OCI-LY7 (cell line): Measurements from ENCODE around the gene MLLT3. TPM values are rescaled to one million over a fixed set of nuclear protein-coding genes. Genes with fewer than 3 reads are reported as not detected.

Experiments
- BruUV-seq: library from RNA; stranded (reverse); fragments of 400-500 nt; replicated peaks from 2 replicates; lab custom pipeline; 2021; lab: Mats Ljungman, UMichigan
- CTCF ChIA-PET: fragments of 300-600 bp; sonication (Branson Sonifier 250); formaldehyde crosslinking; loops from one replicate; lab custom pipeline; 2022; ENCODE audit warnings: antibody characterized with exemption; ENCODE audit not compliant: unreplicated experiment; lab: Charles Lee
- POLR2A ChIA-PET: fragments of 300-600 bp; sonication (Branson Sonifier 250); formaldehyde crosslinking; loops from one replicate; lab custom pipeline; 2022; ENCODE audit warnings: antibody characterized with exemption; lab: Charles Lee
- DNase-seq: peaks from one replicate; pipeline ENCODE4 v3.0.0-alpha.2; 2015; ENCODE audit warnings: low spot score
- H2AFZ ChIP-seq: fragments of 200-600 bp; sonication (generic), shearing (Covaris generic); 2 replicates; pipeline ENCODE4 v1.6.1; 2014; ENCODE audit warnings: mild to moderate bottlenecking, antibody characterized with exemption, low read length, moderate library complexity
- H3K27ac ChIP-seq: fragments of 200-600 bp; sonication (generic); 2 replicates; pipeline ENCODE4 v1.5.1; 2014; ENCODE audit warnings: mixed run types, low read depth, mild to moderate bottlenecking, moderate library complexity, low read length, inconsistent platforms; ENCODE audit not compliant: poor library complexity, severe bottlenecking
- H3K36me3 ChIP-seq: fragments of 200-600 bp; sonication (generic); 2 replicates; pipeline ENCODE4 v1.6.1; 2014; ENCODE audit warnings: mild to moderate bottlenecking, antibody characterized with exemption, low read length, moderate library complexity, mixed read lengths; ENCODE audit not compliant: insufficient read depth
- H3K4me1 ChIP-seq: fragments of 200-600 bp; sonication (generic); 2 replicates; pipeline ENCODE4 v1.5.1; 2014; ENCODE audit warnings: mild to moderate bottlenecking, low read length; ENCODE audit not compliant: insufficient read depth, poor library complexity, severe bottlenecking
- H3K4me2 ChIP-seq: fragments of 200-600 bp; sonication (generic); 2 replicates; pipeline ENCODE4 v1.6.1; 2014; ENCODE audit warnings: mild to moderate bottlenecking, low read length
- H3K4me3 ChIP-seq: fragments of 200-600 bp; sonication (generic); 2 replicates; pipeline ENCODE4 v1.5.1; 2014; ENCODE audit warnings: mild to moderate bottlenecking, low read depth, low read length; ENCODE audit not compliant: poor library complexity, severe bottlenecking
- H3K79me2 ChIP-seq: fragments of 200-600 bp; sonication (generic); 2 replicates; pipeline ENCODE4 v1.6.1; 2016; ENCODE audit warnings: low read depth, mild to moderate bottlenecking, low read length, moderate library complexity, mixed read lengths; ENCODE audit not compliant: insufficient read depth
- H3K9me2 ChIP-seq: fragments of 200-600 bp; sonication (generic); 2 replicates; pipeline ENCODE4 v1.6.1; 2016; ENCODE audit warnings: mild to moderate bottlenecking, low read length, mixed read lengths; ENCODE audit not compliant: insufficient read depth
- H3K9me3 ChIP-seq: fragments of 200-600 bp; sonication (generic); 2 replicates; pipeline ENCODE4 v1.6.1; 2014; ENCODE audit warnings: mild to moderate bottlenecking, mixed run types, low read length, mixed read lengths
- H4K20me1 ChIP-seq: fragments of 200-600 bp; sonication (generic); 2 replicates; pipeline ENCODE4 v1.6.1; 2014; ENCODE audit warnings: mild to moderate bottlenecking, antibody characterized with exemption, low read length, moderate library complexity, mixed read lengths; ENCODE audit not compliant: insufficient read depth
- EZH2phosphoT487 ChIP-seq: fragments of 200-600 bp; sonication (generic); IDR thresholded peaks from 2 replicates; pipeline ENCODE4 v1.6.1; 2018; ENCODE audit warnings: low read depth, borderline replicate concordance, mild to moderate bottlenecking, mixed run types, antibody characterized with exemption, low read length, moderate library complexity, mixed read lengths
- intact Hi-C: fragments of 100-400 bp; cut with micrococcal nuclease; formaldehyde crosslinking; loops from one replicate; pipeline ENCODE4 v1.10.0; 2022; ENCODE audit not compliant: unreplicated experiment
- total RNA-seq, 2 experiments: library from RNA; depleted of rRNA in 1 of 2; stranded (reverse); fragments of >200 nt in 1 of 2; shearing (Covaris generic) in 1 of 2; gene quantifications; 2 replicates each; pipeline ENCODE4 v1.2.3, GENCODE V29; 2014 to 2022
- TF ChIP-seq, protein P1 (sequence below): fragments of 200-600 bp; sonication (generic); conservative IDR thresholded peaks from 2 replicates; pipeline ENCODE4 v1.5.1; 2014; ENCODE audit warnings: mild to moderate bottlenecking, antibody characterized with exemption, low read length, moderate library complexity, mixed read lengths

The MLLT3 gene
- total RNA-seq, 2 experiments from 2014 or later, result 7.1 to 9.9 TPM

- H3K9me3 ChIP-seq, result no peaks in the 10 kb centered on the region
- H3K79me2 ChIP-seq, result no peaks in the 10 kb centered on the region
- H4K20me1 ChIP-seq, result no peaks in the 10 kb centered on the region
- intact Hi-C loops, result no loop called here
- no peaks in the 10 kb centered on the region for H3K36me3 ChIP-seq
- ChIA-PET POLR2A (no interaction called here), CTCF (no interaction called here)
- no peak for DNase-seq
- no peak overlapping the region for H2AFZ ChIP-seq
- H3K27ac ChIP-seq, result no peak overlapping the region
- no peaks in the 10 kb centered on the region for H3K9me2 ChIP-seq
- BruUV-seq, result no TSS peak
- H3K4me2 ChIP-seq, result no peak overlapping the region
- H3K4me3 ChIP-seq, result no peak overlapping the region
- TF ChIP-seq, protein P1, sequence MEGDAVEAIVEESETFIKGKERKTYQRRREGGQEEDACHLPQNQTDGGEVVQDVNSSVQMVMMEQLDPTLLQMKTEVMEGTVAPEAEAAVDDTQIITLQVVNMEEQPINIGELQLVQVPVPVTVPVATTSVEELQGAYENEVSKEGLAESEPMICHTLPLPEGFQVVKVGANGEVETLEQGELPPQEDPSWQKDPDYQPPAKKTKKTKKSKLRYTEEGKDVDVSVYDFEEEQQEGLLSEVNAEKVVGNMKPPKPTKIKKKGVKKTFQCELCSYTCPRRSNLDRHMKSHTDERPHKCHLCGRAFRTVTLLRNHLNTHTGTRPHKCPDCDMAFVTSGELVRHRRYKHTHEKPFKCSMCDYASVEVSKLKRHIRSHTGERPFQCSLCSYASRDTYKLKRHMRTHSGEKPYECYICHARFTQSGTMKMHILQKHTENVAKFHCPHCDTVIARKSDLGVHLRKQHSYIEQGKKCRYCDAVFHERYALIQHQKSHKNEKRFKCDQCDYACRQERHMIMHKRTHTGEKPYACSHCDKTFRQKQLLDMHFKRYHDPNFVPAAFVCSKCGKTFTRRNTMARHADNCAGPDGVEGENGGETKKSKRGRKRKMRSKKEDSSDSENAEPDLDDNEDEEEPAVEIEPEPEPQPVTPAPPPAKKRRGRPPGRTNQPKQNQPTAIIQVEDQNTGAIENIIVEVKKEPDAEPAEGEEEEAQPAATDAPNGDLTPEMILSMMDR, result no peak
- TF ChIP-seq EZH2phosphoT487, result no peak
- no peaks in the 10 kb centered on the region for H3K4me1 ChIP-seq
Measured at GRCh38 chr9:20505574-20505973, 116.7 kb downstream of the MLLT3 start.

DNA sequence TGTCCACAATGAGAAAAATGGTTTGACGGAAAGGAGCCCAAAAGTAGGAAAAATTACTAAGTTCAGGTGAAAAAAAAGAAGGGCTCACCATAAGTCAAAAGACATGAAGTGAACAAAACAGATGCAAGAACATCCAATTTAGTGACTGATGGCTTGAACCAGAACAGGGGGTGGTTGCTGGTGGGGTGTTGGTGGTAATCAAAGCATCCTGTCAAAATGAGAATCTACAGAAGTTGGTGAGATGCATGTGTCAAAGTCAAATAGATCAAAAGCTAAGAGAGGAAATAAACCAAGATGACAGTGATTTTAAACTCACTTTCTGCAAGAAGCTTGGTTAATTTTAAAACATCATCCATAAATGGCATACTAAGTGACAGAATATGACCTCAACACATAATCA, 117.4 kb downstream of the MLLT3 start:
- Histone ChIP-seq H4K20me1 (no peaks in the 10 kb centered on the region), H3K9me3 (no peaks in the 10 kb centered on the region), H3K36me3 (no peaks in the 10 kb centered on the region), H3K79me2 (no peaks in the 10 kb centered on the region), H3K27ac (no peak overlapping the region), H2AFZ (no peak overlapping the region), H3K4me2 (no peak overlapping the region), H3K4me1 (no peaks in the 10 kb centered on the region), H3K9me2 (no peaks in the 10 kb centered on the region), H3K4me3 (no peak overlapping the region)
- TF ChIP-seq EZH2phosphoT487, result no peak
- TF ChIP-seq, protein P1, result no peak
- POLR2A ChIA-PET, result interaction anchor here (0.6 kb wide), 1 partner anchor 445 kb away, joined by 3 read pairs; no protein-coding TSS in a partner anchor
- no TSS peak for BruUV-seq
- no peak for DNase-seq
- intact Hi-C loops, result no loop called here
- CTCF ChIA-PET, result no interaction called here

- H3K4me2 ChIP-seq, result no peak overlapping the region
- POLR2A ChIA-PET, result interaction anchor here (0.6 to 0.7 kb wide), 3 partner anchors 14 to 52 kb away, joined by 3 to 5 read pairs (median 4); no protein-coding TSS in a partner anchor
- no peak for DNase-seq
- H3K4me1 ChIP-seq, result no peaks in the 10 kb centered on the region
- no peaks in the 10 kb centered on the region for H3K9me3 ChIP-seq
- no peak for TF ChIP-seq EZH2phosphoT487
- TF ChIP-seq, protein P1, result no peak
- no peaks in the 10 kb centered on the region for H3K9me2 ChIP-seq
- no peak overlapping the region for H2AFZ ChIP-seq
- no peaks in the 10 kb centered on the region for H4K20me1 ChIP-seq
- no peak overlapping the region for H3K27ac ChIP-seq
- no peaks in the 10 kb centered on the region for H3K36me3 ChIP-seq
- no peak overlapping the region for H3K4me3 ChIP-seq
- CTCF ChIA-PET, result no interaction called here
- BruUV-seq, result no TSS peak
- no peaks in the 10 kb centered on the region for H3K79me2 ChIP-seq
- intact Hi-C loops, result no loop called here
Measured at GRCh38 chr9:20500101-20500500, 122.2 kb downstream of the MLLT3 start.
